ENCODE results near the gene LDLRAD3. TPM values are rescaled to one million over a fixed set of nuclear protein-coding genes. Genes with fewer than 3 reads are reported as not detected.

The LDLRAD3 gene
- total RNA-seq, 1 donor from 2014 or later, result 28.5 TPM

DNA sequence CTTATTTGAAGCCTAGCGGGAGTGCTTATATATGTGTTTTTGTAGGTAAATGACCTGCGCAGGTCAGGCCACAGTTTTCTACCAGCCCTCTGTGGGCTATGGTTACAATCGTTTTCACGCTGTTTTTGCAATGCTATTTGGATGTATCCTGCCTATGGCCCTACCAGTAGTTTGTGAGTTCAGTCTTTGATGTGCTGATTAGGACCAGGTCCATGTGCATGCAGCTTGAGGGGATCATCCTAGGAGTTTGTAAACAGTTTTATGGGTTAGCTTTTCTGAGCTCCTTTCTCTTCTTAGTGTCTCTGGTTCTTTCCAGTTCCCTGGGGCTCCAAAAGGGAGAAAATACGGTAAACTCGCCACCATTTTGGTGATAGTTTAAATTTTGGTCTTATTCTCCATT is 142.5 kb downstream of the LDLRAD3 start:
- TF ChIP-seq CTCF (IDR thresholded peaks at IDR 0.05; ENCODE audit: unreplicated experiment), result no peak
- no peaks in the 10 kb centered on the region for H3K9me3 Mint-ChIP-seq (ENCODE audit: unreplicated experiment)
- H3K36me3 Mint-ChIP-seq (ENCODE audit: low read depth, unreplicated experiment), result peaks cover 26% of the 10 kb centered on the region
- H3K27me3 Mint-ChIP-seq (ENCODE audit: unreplicated experiment), result peaks cover 2% of the 10 kb centered on the region
- H3K27ac Mint-ChIP-seq (ENCODE audit: unreplicated experiment), result no peak overlapping the region
- DNase-seq (ENCODE audit: low spot score), result no peak
- no peak overlapping the region for H3K4me3 Mint-ChIP-seq (ENCODE audit: unreplicated experiment)
- peaks cover 11% of the 10 kb centered on the region for H3K4me1 Mint-ChIP-seq (ENCODE audit: unreplicated experiment)

DNA sequence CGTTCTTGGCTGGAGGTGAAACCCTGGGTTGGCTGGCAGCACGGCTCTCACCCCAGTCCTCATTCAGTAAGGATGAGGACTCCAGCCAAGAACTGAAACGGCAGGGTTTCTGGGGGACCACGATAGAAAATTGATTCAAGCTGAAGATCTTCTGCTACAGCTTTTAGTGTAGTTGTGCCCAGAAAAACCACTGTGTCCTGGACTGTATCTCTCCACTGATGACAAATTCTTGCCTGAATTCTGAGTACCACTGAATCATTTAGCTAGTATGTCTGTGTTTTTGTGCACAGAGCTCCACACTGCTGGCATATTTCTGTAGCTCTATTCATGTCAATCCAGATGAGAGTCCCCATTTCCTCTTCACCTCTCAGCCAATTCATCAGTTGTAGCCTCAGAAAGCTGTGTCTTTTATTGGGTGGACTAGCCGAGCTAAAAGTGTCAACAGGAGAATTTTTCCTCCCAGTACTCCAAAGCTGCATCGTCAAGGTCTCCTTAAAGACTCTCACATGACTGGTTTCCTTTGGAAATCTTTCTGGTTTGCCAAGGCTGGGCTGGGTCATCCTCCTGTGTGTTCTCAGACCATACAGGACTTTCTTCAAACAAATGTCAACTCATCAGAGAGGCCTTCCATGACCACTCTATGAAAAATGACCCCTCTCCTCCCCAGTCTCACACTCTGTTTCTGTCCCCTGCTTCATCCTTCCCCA is 144.6 kb downstream of the LDLRAD3 start:
- H3K27me3 Mint-ChIP-seq (ENCODE audit: unreplicated experiment), result peaks cover 2% of the 10 kb centered on the region
- H3K36me3 Mint-ChIP-seq (ENCODE audit: low read depth, unreplicated experiment), result peaks cover 27% of the 10 kb centered on the region
- no peak overlapping the region for H3K27ac Mint-ChIP-seq (ENCODE audit: unreplicated experiment)
- no peaks in the 10 kb centered on the region for H3K9me3 Mint-ChIP-seq (ENCODE audit: unreplicated experiment)
- no peak for TF ChIP-seq CTCF (IDR thresholded peaks at IDR 0.05; ENCODE audit: unreplicated experiment)
- DNase-seq (ENCODE audit: low spot score), result no peak
- H3K4me3 Mint-ChIP-seq (ENCODE audit: unreplicated experiment), result no peak overlapping the region
- peaks cover 22% of the 10 kb centered on the region for H3K4me1 Mint-ChIP-seq (ENCODE audit: unreplicated experiment)

- no peak overlapping the region for H3K27ac Mint-ChIP-seq (ENCODE audit: unreplicated experiment)
- H3K4me1 Mint-ChIP-seq (ENCODE audit: unreplicated experiment), result peaks cover 22% of the 10 kb centered on the region
- peaks cover 35% of the 10 kb centered on the region for H3K36me3 Mint-ChIP-seq (ENCODE audit: low read depth, unreplicated experiment)
- no peak overlapping the region for H3K4me3 Mint-ChIP-seq (ENCODE audit: unreplicated experiment)
- DNase-seq (ENCODE audit: low spot score), result no peak
- H3K9me3 Mint-ChIP-seq (ENCODE audit: unreplicated experiment), result no peaks in the 10 kb centered on the region
- peaks cover 2% of the 10 kb centered on the region for H3K27me3 Mint-ChIP-seq (ENCODE audit: unreplicated experiment)
- TF ChIP-seq CTCF (IDR thresholded peaks at IDR 0.05; ENCODE audit: unreplicated experiment), result no peak
Measured at GRCh38 chr11:36089920-36090319, 146.1 kb downstream of the LDLRAD3 start.

DNA sequence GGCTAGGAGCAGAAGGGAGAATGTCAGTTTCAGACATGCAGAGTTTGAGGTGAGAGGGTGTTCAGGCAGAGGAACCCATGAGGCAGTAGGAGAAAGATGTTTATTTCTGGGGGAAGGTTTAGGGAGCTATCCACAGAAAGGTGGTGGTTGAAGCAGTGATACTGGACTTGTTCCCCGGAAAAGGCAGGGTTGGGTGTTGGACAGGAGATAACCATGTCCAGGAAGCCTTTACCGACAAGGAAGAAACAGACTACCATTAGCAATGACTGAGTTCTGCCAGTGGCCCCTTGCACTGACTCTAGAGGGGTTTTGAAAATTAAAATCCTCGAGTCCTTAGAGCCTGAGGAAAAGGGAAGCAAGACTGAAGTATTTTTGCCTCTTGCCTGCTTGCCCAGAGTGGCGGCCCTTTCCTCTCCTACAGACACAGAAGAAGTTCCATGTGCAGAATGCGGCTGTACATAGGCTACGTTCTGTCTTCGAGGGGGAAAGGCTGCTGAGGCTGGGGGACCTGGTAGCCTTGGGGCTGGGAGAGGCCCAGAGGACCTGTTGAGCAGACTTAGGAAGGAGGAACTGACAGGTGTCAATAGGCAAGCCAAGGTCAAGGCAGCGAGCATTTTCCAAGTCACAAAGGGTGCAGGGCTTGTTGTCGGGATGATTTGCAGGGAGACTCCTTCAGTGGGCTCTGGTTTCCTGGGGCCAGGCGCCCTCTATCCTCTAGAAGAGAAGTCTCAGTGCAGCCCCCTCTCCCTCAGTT is 146.7 kb downstream of the LDLRAD3 start:
- peaks cover 22% of the 10 kb centered on the region for H3K4me1 Mint-ChIP-seq (ENCODE audit: unreplicated experiment)
- no peaks in the 10 kb centered on the region for H3K9me3 Mint-ChIP-seq (ENCODE audit: unreplicated experiment)
- no peak for DNase-seq (ENCODE audit: low spot score)
- no peak overlapping the region for H3K27ac Mint-ChIP-seq (ENCODE audit: unreplicated experiment)
- H3K36me3 Mint-ChIP-seq (ENCODE audit: low read depth, unreplicated experiment), result peaks cover 35% of the 10 kb centered on the region
- no peak overlapping the region for H3K4me3 Mint-ChIP-seq (ENCODE audit: unreplicated experiment)
- TF ChIP-seq CTCF (IDR thresholded peaks at IDR 0.05; ENCODE audit: unreplicated experiment), result no peak
- H3K27me3 Mint-ChIP-seq (ENCODE audit: unreplicated experiment), result peaks cover 2% of the 10 kb centered on the region

- Mint-ChIP-seq H3K27ac (ENCODE audit: unreplicated experiment) (no peak overlapping the region), H3K9me3 (ENCODE audit: unreplicated experiment) (no peaks in the 10 kb centered on the region), H3K36me3 (ENCODE audit: low read depth, unreplicated experiment) (peaks cover 31% of the 10 kb centered on the region), H3K27me3 (ENCODE audit: unreplicated experiment) (no peaks in the 10 kb centered on the region), H3K4me3 (ENCODE audit: unreplicated experiment) (no peak overlapping the region), H3K4me1 (ENCODE audit: unreplicated experiment) (peaks cover 22% of the 10 kb centered on the region)
- TF ChIP-seq CTCF (IDR thresholded peaks at IDR 0.05; ENCODE audit: unreplicated experiment), result no peak
- DNase-seq (ENCODE audit: low spot score), result no peak
Measured at GRCh38 chr11:36091256-36091811, 147.5 kb downstream of the LDLRAD3 start.
